HG03280 (cell line): ENCODE results near the gene IGF1.

Experiments used
- ATAC-seq: cut with Tn5 transposase; IDR thresholded peaks from one replicate; pipeline ENCODE4 v1.9.1; 2021; ENCODE audit warnings: mild to moderate bottlenecking, moderate library complexity; ENCODE audit not compliant: unreplicated experiment

Gene IGF1

DNA sequence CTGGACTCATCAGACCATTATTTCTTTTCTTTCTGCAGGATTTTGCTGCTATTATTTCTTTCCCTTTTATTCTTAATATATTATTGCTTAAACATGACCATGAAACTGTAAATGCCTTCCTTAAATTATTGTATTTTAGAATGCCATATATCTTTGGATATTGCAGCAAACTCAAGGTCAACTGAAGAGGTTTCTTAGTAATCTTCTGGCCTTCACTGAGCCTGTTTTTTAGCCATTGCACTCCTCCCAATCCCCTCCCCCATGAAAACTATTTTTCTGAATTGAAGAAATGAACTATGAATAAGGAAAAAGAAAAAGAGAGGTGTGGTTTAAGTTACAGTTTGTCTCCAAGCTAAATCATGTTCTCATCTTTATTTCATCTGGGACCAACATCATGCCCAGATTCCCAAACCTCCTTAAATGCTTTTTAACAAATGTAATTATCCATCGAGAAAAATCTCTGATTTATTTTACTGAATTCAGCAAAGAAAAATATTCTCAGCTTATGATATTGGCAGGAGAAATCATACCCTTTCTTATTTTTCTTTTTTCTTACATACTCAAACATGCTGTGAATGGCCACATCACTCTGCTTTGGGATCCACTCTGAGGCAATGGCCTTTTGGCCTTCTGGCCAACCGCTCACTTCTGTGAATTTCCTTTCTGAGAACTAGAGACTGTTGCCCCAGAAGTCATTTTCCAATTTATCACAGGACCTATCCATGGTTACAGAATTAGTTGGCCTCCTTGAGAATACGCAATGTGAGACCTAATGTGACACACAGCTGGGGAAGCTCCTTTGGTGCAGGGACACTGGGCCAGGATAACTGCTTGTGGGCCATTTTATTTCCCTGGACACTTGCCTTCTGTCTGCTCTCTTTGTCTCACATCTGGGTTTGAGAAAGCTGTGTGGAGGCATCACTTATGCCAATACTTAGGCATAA, 50.9 kb downstream of the IGF1 start:
- no peak for ATAC-seq

DNA sequence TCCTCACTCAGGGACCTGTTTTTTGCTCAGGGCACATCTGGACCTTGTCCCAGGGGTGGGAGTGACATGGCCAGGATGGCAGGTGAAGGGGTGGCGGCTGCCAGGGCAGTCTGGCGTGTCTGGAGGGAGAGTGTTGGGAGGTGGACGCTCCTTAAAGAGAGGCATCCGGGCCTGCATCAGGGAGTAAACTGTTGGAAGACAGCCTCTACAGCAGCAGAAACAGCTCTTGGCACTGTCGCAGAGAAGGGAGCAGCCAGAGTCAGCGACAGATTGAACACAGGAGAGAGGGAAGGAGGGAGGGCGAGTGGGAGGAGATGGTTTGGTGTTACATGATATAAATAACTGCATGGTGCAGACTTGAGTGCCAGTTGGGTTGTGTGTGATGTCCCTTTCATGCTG, 52.8 kb downstream of the IGF1 start:
- ATAC-seq, result no peak

DNA sequence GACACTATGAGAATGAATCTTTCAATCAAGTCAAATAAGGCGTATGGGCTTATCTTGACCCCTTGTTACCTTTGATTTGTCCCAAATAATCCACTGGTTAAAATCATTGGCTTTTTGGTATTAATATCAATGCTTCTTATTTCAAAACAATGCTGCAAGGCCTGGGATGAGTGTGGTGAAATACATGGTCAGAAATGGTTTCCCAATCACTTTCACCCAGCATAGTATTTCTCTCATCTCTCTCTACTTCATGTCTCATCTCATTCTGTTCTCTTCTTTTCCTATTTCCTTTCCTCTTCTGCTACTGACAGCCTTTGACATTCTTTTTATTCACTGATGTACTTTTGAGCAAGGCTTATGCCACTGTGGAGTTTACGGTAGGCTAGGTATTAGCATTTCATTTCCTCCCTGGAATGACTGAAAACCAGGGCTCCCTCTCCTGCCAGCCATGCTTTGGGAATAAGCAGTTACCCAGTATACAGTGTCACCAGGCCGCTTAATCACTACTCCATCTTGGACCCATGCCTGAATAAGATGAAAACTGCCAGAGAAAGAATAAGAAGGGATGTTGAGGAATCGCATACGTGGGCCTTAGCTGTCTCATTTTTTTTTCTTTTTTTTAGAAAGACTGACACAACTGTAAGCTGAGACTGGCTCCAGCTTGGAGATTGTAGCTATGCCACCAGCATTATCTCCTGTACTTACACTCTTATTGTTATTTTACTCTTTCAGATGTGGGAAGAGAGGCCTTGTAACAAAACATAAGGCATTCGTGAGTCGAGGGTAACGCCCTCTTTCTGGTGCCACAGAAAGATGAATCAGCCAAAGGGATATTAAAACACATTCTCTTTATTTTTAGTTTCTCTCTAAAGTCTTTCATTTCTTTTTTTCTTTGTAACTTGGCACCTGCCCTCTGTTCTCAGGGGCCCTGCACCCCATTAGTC, 53.5 kb downstream of the IGF1 start:
- ATAC-seq, result no peak

GRCh38 chr12:102425109-102426039, 55.0 kb downstream of the IGF1 start:
- no peak for ATAC-seq

DNA sequence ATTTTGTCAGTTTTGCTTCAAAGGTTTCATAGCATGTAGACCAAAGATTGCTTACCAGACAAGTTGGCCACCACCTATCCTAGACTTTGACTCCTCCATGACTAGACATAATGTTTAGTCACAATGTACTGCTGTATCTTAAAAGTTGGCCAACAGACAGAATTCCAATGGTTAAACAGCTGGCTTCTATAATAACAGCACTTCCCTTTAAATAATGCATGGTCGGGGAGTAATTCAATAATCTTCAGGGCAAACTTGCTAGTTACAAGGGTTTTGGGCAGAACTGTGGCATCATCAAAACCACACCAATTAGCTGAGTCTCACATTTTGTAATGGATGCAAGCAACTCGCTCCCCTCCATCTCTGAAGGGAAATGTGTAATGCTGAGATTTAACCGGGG, 56.9 kb downstream of the IGF1 start:
- ATAC-seq, result no peak

DNA sequence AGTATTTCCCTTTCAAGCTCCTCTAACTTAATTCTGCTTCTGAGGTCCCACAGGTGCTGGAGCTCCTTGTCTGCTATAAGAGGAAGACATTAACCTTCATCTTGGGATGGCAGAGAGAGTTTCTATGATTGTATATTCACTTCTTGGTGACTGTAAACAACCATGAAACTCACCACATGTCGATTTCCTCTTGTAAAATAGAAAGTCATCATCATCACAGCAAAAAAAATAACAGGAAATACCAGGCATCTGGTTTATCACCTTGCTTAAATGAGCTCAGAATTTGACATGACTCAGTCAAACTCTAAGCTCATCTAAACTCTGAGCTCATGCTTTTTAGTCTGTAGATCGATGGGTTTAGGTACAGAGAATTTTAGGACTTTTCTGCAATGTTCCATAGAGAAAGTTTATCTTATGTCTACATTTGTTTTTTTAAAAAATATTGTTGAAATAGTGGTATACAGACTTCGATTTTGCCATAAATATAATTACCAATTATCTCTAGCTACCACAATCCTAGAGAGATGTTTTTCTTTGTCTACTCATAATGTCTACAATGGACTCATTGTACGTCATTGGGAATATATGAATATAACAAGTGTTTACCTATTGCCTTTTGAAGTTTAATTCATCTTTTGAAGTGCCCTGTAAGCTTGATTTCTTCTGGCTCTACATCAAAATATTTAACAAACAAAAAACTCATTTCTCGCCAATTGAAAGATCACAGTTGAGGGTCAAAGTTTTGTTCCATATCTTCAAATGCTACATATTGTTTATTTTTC, 58.4 kb downstream of the IGF1 start:
- ATAC-seq, result no peak

- ATAC-seq, result no peak
Measured at GRCh38 chr12:102419094-102419764, 61.1 kb downstream of the IGF1 start.

DNA sequence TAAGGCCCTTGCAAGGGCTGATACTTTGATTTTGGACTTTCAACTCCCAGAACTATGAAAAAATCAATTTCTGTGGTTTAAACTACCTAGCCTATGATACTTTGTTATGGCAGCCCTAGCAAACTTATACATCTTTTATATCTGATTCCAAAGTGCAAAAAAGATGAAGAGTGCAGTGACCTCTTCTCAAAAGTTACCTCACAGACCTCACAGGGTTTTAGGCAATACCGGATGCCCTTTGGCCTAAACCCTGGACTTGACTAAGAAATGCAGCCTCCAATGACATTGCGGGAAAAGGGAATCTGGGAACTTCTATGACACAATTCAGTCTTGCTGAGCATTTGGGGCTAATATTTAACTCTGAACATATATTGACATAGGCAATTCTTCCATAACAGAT, 63.3 kb downstream of the IGF1 start:
- no peak for ATAC-seq

- ATAC-seq, result no peak
Measured at GRCh38 chr12:102415515-102415914, 64.8 kb downstream of the IGF1 start.

- no peak for ATAC-seq
Measured at GRCh38 chr12:102413396-102413795, 67.0 kb downstream of the IGF1 start.

GRCh38 chr12:102410511-102410910, 69.9 kb downstream of the IGF1 start:
- no peak for ATAC-seq

DNA sequence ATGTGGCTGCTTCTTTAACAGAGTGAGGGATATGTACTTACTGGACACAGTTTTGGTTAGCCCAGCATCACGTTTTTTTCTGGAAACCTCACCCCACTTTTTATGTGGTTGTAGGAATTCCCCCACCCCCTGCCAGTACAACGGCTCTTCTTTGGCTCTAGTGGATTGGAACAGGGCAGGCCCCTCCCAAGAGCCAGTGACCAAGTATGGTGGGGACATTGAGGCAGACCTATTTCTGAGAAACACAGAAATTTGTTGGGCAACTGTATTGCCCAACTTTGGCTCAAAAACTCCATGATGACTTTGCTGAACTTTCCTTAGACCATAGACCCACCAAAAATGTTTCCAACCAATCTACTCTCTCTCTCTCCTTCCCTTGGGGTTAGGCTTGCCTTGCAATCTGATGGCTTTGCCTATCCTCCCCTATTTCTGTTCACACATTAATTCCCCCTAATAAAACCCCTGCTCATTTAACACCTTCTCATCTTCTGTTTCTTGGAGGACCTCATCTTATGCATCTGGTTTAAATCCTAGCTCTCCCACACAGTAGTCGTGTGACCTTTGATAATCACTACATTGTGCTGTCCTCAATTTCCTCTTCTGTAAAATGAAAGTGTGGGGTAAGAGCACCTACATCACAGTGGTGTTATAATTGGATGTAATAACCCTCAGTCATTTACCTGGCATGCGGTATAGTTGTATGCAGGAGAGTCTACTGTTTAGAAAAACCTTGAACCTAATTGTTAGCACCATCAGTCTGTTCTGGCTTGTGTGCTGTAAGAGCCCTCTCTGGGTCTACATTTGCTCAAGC, 71.7 kb downstream of the IGF1 start:
- ATAC-seq, result no peak

GRCh38 chr12:102407776-102408486, 72.4 kb downstream of the IGF1 start:
- ATAC-seq, result no peak

DNA sequence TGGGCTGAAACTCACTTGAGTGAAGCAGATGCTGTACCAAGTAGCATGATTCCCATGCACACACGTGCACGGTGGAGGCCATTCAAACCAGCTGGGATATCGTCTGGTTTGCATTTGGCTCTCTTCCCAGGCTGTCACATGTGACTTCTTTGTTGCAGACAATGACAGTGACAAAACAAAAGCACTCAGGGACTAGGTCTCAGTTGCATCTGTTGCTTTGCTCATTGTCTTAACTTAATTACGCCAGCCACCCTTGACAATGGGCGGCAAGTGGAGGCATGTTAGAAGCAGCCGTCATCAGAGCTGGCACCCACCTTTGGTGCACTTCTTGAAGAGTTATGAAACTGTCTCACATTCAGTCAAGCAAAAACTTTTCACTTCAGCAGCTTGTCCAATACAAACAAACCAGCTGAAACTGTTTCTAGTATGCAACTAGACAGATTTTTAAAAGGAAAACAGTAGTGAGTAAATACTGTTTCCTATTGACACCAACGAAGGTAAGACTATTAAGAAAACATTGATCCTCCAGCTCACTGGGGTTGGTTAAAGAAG, 74.3 kb downstream of the IGF1 start:
- ATAC-seq, result peak; percentile 60

GRCh38 chr12:102401087-102401486, 79.3 kb downstream of the IGF1 start:
- no peak for ATAC-seq

DNA sequence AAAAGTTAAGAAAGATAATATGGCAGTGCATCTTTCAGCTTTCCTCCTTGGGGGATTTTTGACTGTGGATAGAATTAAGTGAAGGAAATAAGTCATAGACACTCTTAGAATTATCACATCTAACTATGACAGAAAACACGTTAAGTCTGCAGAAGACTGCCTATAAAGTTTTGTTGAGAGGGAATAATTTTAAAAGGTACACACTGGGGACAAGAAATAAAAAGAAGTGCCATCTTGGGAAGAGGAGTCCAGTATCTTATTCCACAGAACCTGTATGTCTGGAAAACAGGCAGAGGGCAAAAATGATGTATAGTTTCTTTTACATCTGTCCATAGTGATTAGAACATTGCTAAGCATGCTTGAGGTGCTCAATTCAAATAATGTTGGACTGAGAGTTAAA, 80.7 kb downstream of the IGF1 start:
- no peak for ATAC-seq

DNA sequence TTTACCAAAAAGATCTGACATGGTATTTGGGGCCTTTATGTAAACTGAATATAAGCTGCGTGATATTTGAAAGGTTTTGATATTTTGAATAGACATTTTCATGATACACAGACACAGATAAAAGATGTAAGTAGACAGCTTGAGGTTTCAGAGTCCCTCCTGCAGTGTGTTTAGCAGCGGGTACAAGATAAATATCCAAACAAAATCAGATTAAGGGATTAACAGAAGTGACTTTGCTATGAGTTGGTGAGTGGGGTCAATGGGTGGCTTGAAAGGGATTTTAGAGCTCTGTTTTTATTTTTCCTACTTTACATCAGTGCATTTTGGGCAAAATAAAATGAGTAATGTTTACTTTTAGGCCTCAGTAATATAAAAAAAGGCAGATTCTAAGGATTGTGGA, 84.1 kb downstream of the IGF1 start:
- no peak for ATAC-seq

DNA sequence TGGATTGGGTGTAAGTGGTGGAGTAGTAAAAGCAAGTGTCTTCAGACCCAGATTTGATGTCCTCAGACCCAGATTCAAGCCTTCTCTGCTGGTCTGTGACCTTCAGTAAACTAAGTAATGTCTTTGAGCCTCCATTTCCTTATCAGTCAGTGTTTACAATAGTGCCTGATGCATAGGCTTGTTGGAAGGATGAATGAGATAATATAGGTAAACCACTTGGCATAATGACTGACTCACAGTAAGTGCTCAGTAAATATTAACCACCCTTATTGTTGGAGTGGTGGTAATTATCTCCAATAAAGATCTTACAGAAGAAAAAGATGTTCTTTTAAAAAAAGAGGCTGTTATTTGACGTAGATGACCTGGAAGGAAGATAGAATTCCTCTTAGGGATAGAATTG, 86.2 kb downstream of the IGF1 start:
- no peak for ATAC-seq
